Stimulated activated CD4-positive, alpha-beta T cell treated with anti-CD3 and anti-CD28 coated beads, Interleukin-4, amount 100 ng/mL, for 1 hour (primary cell): ENCODE data around the gene CLDN22.

Experiments used
- DNase-seq: peaks from one replicate; pipeline ENCODE4 v3.0.0-alpha.2; 2020

The CLDN22 gene

GRCh38 chr4:183320211-183321059 lies at the start of gene CLDN22:
Gene CLDN22 (minus strand): TSS chr4:183320276. CDS start chr4:183320218, 58 bp downstream.
- DNase-seq = no peak

- no peak for DNase-seq
Observed at GRCh38 chr4:183369073-183369472, 49.0 kb upstream of the CLDN22 start.

- DNase-seq = no peak
Observed at GRCh38 chr4:183366206-183366835, 46.2 kb upstream of the CLDN22 start.

GRCh38 chr4:183364025-183364424 lies 43.9 kb upstream of the CLDN22 start:
- no peak for DNase-seq

- no peak for DNase-seq
Observed at GRCh38 chr4:183362916-183363542, 43.0 kb upstream of the CLDN22 start.

GRCh38 chr4:183362036-183362435 lies 42.0 kb upstream of the CLDN22 start:
- no peak for DNase-seq

- DNase-seq = no peak
Observed at GRCh38 chr4:183360161-183360919, 40.3 kb upstream of the CLDN22 start.

- no peak for DNase-seq
Observed at GRCh38 chr4:183358215-183358755, 38.2 kb upstream of the CLDN22 start.

- no peak for DNase-seq
Observed at GRCh38 chr4:183356931-183357675, 37.0 kb upstream of the CLDN22 start.

- no peak for DNase-seq
Observed at GRCh38 chr4:183356173-183356830, 36.2 kb upstream of the CLDN22 start.

- DNase-seq = no peak
Observed at GRCh38 chr4:183355405-183355804, 35.3 kb upstream of the CLDN22 start.

GRCh38 chr4:183354219-183354618 lies 34.1 kb upstream of the CLDN22 start:
- DNase-seq = no peak

GRCh38 chr4:183353557-183353956 lies 33.5 kb upstream of the CLDN22 start:
- DNase-seq = no peak

GRCh38 chr4:183352546-183352945 lies 32.5 kb upstream of the CLDN22 start:
- DNase-seq = no peak

- DNase-seq = no peak
Observed at GRCh38 chr4:183350317-183351071, 30.4 kb upstream of the CLDN22 start.

GRCh38 chr4:183349673-183350072 lies 29.6 kb upstream of the CLDN22 start:
- DNase-seq = no peak

- DNase-seq = no peak
Observed at GRCh38 chr4:183348706-183349659, 28.9 kb upstream of the CLDN22 start.

- DNase-seq = no peak
Observed at GRCh38 chr4:183348136-183348535, 28.1 kb upstream of the CLDN22 start.

GRCh38 chr4:183347566-183347965 lies 27.5 kb upstream of the CLDN22 start:
- DNase-seq = no peak

GRCh38 chr4:183347146-183347545 lies 27.1 kb upstream of the CLDN22 start:
- no peak for DNase-seq
